Left renal pelvis (tissue), 4 donors: ENCODE data around the gene NPRL2. TPM values are rescaled to one million over a fixed set of nuclear protein-coding genes. Genes with fewer than 3 reads are reported as not detected.

Experiments
- DNase-seq, 4 donors: peaks; one replicate each; pipeline ENCODE4 v3.0.0-alpha.2; 2013; ENCODE audit warnings: low read depth in 4 of 4, low spot score in 3 of 4
- polyA plus RNA-seq, 4 donors: library from polyadenylated mRNA; unstranded; fragments of 120-200 nt; gene quantifications; one replicate each; pipeline ENCODE4 v1.2.1, GENCODE V29; 2013; ENCODE audit not compliant: insufficient read length in 4 of 4

Gene NPRL2
- polyA plus RNA-seq, 4 donors, result 23.9 to 35.7 (median 30.5) TPM

DNA sequence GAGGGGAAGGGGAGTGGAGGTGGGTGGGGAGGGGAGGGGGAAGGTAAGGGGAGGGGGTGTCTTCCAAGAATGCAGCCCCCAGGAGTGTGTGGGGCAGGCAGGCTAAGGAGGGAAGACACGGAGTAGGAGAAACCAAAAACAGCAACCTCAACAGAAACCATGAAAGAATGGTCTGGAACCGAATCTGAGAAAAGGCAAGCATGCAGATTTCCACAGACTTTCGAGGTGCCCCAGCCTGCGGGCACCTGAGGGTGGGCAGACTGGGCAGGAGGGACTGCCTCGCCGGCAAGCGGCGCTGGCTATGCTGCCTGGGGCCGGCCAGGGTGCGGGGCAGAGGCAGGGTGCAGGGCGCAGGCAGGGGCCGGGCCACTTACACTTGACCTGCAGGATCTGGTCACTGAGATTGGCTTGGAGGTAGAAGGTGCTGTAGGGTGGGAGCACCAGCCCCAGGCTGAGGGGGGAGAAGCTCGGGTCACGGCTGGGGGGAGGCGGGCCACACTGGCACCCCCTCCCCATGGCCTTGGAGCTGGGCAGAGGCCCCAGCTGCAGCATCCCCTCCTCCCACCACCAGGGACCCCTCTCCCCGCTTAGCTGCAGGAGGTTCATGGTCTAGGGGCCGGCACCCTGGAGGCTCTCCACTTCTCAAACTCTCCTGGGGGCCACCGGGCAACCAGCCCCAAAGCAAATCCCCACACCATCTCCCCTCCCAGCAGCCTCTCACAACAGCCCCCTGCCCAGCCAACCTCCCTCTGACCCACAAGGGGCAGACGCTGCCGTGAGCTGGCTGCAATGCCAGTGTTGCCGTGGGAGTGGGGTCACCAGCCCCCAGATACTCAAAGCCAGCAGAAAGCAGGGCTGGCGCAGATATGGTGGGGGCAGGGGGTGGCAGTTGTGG lies 24.0 kb upstream of the NPRL2 start:
- no peak for DNase-seq

GRCh38 chr3:50373146-50374051 lies 22.8 kb upstream of the NPRL2 start:
- no peak for DNase-seq

DNA sequence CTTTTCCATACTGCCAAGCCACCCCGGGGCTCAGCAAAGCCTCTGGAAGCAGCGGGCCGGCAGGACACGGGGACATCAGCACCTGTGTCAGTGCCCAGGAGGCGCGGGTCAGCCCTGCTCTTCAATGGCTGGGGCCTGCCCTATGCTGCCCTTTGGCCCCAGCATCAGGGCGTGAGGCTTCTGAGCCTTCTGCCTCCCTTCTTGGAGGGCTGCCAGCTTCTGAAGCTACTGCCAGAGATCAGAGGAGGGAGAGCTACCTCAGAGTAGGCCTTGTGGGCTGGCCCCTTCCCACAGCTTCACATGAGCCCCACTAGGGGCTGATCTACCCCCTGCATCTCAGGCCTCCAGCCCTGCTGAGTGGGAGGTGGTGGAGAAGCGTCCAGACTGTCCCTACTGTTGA lies 21.8 kb upstream of the NPRL2 start:
- DNase-seq, result no peak

GRCh38 chr3:50371133-50371685 lies 20.6 kb upstream of the NPRL2 start:
- no peak for DNase-seq

- DNase-seq, result no peak
Observed at GRCh38 chr3:50370594-50370993, 20.0 kb upstream of the NPRL2 start.

DNA sequence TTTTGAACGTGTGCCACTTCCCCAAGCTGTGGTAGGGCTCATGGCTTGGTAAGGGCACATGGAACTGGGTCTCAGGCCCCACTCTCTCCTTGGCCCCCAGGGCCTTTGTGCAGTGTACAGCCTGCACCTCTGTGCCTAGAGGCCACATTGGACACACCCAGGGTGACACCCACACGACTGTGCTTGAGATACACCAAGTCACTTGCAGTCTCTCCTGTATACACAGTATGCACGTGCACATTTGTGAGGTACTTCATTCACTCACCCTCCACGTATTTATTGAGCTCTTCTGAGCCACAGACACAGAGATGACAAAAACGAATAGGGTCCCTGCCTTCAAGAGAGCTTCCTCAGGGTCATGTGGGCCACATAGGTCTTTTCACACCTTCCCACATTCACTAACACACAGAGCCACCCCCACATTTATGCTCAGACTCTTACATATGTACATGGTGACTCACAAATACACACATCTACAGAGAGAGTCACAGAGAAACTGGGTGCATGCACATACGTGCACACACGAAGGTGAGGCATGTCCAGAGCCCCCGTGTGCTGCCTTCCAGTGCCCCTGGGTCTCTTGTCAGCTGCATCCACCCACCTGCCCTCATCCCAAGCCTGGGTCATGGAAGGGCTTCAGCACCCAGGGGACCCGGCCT lies 18.6 kb upstream of the NPRL2 start:
- no peak for DNase-seq

DNA sequence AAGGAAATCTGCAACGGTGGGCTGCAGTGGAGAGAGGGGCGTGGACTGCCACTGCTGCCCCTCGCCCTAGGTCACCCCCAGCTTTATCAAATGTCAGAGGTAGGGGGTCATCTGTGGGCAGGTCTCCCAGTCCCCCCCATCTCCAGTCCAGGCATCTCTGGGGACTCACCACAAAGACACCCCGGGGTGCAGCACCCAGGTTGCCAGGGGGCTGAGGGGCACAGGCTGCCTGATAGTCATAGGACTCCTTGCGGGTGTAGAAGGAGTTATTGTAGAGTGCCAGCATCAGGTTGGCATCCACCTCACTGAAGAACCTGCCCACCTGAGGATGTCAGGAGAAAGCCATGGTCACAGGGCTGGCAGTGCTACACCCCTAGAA lies 15.3 kb upstream of the NPRL2 start:
- no peak for DNase-seq

GRCh38 chr3:50365080-50365841 lies 14.7 kb upstream of the NPRL2 start:
- no peak for DNase-seq

- DNase-seq, result no peak
Observed at GRCh38 chr3:50364573-50365079, 14.1 kb upstream of the NPRL2 start.

DNA sequence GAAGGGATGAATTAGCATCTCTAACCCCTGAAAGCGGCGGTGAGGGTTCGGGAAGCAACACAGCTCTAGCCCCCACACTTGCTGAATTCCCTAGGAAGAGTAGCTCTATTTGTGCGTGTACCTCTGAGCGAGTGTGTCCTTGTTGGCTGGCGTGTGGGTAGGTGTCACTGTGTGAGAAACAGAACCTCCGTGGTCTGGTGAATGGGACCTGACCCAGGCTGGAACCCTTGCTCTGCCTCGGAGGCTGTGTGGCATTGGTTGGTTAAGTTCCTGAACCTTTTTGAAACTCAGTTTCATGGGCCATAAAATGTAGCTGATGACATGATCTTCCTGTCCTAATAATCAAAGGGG lies 9.2 kb upstream of the NPRL2 start:
- no peak for DNase-seq

DNA sequence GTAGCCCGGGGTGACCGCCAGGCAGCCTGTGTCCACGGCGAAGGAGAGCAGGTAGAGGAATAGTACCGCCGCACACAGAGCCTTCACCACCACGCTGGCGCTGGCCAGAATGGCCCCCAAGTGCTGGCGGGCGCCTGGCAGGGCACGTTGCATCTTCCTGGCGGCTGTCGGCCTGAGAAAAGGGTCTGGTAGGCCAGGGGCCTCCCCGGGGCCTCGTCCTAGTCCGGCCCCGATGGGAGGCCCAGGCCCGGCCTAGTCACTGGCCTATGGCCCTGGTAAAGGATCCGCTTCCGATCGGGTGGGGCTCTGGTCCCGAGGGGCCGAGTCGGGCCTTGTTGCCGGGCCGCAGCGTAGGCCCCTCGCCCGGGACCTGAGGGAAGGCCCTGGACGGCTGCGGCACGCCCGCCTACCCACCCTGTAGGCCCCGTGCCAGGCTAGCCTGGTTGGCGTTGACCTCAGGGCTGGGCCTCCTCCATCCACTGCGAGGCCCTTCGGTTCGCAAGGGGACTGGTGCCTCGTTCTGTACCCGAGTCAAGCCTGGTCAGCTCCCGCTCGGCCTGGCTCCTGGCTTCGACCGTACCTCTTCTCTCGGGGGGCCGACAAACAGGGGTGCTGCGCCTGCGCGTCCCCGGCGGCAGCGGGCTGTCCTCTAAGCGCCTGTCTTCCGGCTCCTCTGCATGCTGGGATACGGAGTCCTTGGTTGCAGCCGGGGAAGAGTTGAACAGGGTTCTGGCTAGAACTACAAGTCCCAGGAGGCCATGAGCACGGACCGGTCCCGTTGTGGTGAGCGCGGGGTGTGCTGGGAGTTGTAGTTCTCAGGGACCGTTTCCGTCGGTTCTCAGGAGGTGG lies 8.6 kb upstream of the NPRL2 start, which contains the start of gene TMEM115:
TSS of gene TMEM115 (minus strand) at position 611 of the 849 bp plus-strand sequence. CDS start at position 153, 458 bp downstream.
- peak; percentile 88 to 96 (median 91) for DNase-seq

DNA sequence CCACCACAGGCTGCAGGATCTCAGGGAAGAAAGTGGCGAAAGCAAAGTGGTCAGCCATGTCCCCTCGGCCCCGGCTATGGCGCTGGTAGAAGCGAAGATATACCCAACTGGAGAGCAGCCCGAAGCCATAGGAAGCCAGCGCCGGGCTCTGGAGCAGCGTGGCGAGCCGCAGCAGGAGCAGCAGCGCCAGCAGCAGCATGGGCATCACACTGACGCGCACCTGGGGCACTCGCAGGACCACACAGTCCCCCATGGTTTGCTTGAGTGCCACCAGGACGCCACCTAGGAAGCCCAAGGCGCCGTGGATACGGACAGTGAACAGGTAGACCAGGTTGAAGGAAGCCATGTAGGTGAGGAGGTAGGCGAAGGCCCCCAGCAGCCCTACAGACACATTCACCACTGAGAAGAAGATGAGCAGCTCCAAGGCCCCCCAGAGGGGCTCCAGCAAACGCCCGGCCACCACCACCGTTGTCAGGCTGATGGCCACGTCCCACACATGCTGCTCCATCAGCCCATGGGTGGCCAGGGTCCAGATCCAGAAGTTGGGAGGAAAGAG lies 7.9 kb upstream of the NPRL2 start:
- no peak for DNase-seq

DNA sequence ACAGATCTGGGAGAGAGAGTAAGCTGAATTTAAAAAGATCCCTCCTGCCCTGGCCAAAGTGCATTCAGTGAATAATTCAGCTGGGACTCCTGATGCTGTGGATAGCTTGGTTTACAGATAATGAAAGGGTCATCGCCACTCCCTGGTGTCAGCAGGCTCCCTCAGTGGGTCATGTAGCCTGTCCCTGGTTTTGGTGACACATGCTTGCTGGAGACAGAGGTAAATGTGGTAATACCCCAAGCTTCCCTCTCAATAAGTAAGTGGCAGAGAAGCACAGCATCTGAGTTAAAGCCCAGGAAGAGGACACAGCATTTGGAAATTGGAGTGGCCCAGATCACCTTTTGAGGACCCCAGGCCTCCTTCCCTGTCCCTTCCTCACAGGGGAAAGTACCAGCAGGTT lies 6.9 kb upstream of the NPRL2 start:
- DNase-seq, result no peak

DNA sequence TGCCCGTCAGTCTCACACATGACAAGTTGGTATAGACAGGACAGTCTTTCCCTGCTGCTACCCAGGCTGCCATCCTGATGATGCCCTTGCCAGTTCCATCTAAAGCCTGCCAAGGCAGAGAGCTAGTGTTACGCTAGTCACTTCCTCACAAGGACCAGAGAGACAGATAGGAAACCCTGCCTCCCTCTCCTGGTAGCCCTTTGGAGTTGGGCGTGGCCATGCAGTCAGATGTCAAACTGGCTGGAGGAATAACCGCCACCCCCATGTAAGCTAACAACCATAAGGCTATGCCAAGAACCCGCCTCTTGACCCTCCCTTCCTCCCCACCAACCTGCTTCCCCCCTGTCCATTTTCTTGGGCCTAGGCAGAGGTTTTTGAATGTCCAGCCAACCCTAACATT lies 6.0 kb upstream of the NPRL2 start:
- DNase-seq, result no peak

- no peak for DNase-seq
Observed at GRCh38 chr3:50355829-50356552, 5.4 kb upstream of the NPRL2 start.

DNA sequence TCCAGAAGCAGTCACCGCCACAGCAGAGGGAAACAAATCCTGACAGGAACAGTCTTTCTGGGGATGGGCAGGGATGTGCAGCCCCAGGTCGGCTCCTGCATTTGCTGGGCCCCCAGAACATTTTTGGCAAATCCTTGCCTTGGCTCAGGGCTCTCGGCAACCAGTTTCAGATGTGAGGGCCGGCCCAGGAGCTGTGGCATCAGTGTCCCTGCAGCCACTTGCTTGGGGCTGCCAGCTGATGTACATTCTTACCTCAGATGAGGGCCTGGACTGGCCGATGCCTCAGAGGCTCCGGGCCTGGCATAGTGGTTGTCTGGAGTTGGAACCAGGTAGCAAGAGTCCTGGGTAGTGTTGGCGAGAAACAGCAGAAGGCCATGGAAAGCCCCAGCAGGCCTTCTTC lies 4.3 kb upstream of the NPRL2 start:
- DNase-seq, result no peak

DNA sequence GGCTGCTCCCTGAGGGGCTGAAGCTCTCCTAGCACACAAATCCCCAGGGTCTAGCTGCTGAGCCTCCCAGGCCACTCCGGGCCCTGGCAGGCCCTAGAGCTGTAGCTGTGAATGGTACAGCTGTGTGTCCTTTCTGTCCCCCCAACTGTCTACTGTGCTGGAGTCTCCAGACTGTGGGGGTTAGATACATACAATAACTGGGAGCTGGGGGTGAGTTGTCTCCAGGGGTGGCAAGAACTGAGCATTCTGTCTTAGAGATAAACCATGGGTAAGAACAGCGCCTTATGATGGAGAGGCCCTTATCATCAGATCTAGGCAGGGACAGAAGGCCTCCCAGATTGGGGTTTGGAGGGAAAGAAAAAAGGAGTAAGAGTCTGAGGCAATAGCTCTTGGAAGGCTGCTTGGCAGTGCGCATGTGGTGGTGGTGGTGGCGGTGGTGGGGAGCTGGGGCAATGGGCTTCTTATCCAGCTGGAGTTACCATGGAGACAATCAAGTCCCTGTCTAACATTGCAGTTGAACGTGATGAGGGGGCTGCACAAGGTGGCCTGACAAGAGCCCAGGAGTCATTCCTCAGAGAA lies 3.7 kb upstream of the NPRL2 start:
- no peak for DNase-seq
